ENCODE measurements around the gene SPPL3.

DNA sequence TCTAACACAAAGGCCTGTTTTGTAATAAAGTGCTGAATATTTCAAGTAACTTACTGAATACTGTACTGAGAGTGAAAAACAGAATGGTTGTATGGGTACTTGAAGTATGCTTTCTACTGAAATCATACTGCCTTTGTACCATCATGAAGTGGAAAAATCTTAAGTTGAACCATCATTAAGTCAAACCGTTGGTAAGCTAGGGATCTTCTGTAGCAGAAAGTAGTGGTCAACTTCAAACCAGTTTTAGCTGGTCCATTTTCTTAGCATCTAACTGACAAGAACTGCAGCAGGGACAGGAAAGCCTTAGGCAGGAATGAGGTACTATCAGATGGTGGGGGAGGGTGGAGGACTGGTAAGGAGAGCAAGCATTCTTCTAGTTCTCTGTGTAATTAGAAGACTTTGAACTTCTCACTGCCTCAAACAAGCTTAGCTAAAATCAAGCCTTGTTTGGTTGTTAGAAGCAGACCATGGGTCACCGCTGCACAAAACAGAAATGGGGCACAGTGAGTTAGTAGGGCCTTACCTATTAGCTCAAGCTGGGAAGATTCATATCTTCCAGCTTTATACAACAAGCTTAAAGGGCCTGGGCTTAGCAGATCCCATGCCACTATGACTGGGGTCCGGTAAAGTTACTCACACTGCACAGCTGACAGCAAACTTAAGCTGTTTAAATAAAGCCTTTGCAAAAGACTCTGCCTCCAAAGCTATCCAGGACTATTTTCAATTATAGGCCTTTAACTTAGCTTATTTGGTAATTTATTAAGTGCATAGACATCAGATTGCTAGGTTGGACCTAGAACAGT, 104.7 kb downstream of the SPPL3 start:
- no peak for TF ChIP-seq YY1 (IDR thresholded peaks at IDR 0.05; ENCODE audit: low read depth)
- TF ChIP-seq EP300 (IDR thresholded peaks at IDR 0.05; ENCODE audit: borderline replicate concordance): no peak
- TF ChIP-seq CEBPB (IDR thresholded peaks at IDR 0.05): no peak
- TF ChIP-seq, protein P1, sequence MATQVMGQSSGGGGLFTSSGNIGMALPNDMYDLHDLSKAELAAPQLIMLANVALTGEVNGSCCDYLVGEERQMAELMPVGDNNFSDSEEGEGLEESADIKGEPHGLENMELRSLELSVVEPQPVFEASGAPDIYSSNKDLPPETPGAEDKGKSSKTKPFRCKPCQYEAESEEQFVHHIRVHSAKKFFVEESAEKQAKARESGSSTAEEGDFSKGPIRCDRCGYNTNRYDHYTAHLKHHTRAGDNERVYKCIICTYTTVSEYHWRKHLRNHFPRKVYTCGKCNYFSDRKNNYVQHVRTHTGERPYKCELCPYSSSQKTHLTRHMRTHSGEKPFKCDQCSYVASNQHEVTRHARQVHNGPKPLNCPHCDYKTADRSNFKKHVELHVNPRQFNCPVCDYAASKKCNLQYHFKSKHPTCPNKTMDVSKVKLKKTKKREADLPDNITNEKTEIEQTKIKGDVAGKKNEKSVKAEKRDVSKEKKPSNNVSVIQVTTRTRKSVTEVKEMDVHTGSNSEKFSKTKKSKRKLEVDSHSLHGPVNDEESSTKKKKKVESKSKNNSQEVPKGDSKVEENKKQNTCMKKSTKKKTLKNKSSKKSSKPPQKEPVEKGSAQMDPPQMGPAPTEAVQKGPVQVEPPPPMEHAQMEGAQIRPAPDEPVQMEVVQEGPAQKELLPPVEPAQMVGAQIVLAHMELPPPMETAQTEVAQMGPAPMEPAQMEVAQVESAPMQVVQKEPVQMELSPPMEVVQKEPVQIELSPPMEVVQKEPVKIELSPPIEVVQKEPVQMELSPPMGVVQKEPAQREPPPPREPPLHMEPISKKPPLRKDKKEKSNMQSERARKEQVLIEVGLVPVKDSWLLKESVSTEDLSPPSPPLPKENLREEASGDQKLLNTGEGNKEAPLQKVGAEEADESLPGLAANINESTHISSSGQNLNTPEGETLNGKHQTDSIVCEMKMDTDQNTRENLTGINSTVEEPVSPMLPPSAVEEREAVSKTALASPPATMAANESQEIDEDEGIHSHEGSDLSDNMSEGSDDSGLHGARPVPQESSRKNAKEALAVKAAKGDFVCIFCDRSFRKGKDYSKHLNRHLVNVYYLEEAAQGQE (IDR thresholded peaks at IDR 0.05; ENCODE audit: low read depth): no peak
- TF ChIP-seq RAD21 (IDR thresholded peaks at IDR 0.05; ENCODE audit: low read depth): no peak
- TF ChIP-seq FOXM1 (IDR thresholded peaks at IDR 0.05; ENCODE audit: borderline replicate concordance, low read depth): no peak
- no peak for TF ChIP-seq TAF1 (IDR thresholded peaks at IDR 0.05; ENCODE audit: low read depth)
